ENCODE results near the gene CAMK4.
A peak's percentile ranks its signal among the peaks of the same experiment; 100 is the strongest.

CAMK4 gene

DNA sequence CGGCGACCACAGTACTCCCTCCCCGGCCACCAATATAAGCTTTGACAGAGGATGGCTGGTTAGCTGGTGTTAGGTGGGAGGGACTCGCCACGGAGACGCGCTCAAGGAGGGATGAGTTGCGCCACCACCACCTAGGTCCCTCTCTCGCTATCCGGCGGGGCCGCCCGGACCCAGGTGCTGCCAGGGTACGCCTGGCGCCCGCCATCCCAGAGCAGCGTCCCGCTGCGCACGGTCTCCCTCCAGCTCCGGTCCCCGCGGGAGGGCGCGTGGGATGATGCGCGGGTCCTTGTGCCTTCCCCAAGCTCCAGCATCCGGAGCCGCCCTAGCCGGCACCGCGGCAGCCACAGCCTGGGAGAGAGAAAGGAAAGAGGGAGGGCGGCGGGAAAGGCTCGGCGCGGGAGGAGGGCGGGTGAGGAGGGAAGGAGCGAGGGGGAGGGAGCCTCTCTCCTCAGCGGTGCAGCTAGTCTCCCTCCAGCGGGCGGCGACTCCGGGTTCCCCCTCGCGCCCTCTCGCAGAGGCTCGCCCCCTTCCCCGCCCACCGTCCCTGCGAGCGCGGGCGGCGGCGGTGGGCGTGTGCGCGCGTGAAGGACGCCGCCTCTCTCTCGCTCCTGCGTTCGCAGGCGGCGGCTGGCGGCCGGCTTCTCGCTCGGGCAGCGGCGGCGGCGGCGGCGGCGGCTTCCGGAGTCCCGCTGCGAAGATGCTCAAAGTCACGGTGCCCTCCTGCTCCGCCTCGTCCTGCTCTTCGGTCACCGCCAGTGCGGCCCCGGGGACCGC is at the start of gene CAMK4:
TSS of gene CAMK4 (plus strand) at position 598 of the 774 bp plus-strand sequence. CDS start at position 698, 100 bp downstream.
- peak; percentile 88 for DNase-seq

DNA sequence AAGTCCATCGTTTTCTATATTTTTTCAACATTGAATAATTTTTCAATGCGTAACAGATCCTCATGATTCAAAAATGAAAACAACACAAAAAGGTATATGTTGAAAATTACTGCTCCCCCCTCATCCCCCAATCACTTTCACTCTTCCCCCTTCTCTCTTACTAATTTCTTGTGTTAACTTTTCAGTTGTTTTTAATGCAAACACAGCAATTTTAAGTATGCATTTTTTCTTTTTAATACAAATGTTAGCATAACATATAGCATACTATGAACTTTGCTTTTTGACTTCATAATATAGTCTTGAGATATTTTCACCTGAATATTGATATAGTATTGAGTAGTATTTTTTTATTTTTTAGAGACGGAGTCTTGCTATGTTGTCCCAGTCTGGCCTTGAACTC is 41.1 kb upstream of the CAMK4 start:
- no peak for DNase-seq

DNA sequence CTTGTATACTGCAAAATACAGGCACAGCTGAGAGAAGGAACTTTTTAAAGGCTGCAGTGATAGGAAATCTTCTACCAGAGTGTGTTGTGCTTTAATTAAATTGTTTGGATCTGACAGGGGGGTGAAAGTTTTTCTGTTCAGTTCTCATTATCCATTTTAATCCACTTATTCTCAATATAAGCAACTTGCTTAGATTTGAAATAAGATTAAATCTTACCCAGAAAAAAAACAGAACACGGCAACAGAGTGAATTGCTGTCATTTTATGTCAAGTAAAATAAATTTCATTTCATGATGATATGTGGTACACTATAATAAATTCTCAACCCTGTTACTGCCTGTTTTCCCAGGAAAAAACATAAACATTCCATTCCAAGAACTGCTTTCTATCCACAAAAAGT is 37.1 kb upstream of the CAMK4 start:
- DNase-seq = no peak

DNA sequence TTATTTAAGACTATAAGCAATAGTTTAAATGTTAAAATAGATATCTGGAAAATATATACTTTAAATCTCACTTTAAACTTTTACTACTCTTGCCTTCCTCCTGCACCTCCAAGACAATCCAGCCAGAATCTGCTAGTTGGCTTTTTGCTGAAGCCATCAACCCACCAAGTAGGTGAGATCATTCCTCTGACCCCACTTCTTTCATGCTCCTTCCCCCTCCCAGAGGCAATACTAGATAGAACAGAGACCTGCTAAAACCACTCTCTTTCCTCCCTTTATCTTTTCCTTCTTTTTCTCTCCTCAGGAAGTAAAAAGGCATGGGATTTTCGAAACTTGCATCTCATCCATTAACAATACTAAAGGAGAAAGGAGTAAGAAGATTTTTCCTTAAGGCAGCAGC is 30.1 kb upstream of the CAMK4 start:
- DNase-seq = no peak

DNA sequence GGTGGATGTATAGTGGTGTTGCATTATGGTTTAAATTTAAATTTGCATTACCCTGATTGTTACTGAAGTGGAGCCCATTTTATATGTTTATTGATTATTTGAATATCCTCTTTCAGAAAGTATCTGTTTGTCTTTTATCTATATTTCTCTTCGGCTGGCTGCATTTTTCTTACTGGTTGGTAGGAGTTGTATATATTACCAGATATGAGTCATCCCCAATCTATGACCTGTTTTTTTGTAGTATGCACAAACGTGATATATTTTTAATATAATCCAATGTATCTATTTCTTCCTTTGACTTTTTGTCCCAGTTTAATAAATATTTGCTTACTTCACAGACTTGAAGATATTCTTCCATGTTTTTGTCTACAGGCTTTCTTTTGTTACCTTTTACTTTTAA is 29.3 kb upstream of the CAMK4 start:
- no peak for DNase-seq

DNA sequence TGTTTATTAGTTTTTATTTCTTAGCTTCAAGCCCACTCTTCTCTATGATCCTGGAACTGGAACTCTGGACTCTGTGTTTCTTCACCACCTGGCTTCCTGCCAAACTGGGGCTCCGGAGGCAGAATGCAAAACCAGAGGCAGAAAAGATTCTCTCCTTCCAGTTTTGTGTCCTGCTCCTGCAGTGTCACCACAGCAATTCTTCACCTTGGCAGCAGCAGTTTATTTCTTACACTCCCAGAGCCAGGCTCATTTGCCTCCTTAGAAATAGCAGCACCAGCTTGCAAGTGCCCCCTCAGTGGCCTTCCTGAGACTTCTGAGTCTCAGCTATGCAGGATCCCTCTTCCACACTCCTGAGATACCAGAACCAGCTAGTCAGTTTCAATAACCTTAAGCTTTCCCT is 26.7 kb upstream of the CAMK4 start:
- DNase-seq = no peak

DNA sequence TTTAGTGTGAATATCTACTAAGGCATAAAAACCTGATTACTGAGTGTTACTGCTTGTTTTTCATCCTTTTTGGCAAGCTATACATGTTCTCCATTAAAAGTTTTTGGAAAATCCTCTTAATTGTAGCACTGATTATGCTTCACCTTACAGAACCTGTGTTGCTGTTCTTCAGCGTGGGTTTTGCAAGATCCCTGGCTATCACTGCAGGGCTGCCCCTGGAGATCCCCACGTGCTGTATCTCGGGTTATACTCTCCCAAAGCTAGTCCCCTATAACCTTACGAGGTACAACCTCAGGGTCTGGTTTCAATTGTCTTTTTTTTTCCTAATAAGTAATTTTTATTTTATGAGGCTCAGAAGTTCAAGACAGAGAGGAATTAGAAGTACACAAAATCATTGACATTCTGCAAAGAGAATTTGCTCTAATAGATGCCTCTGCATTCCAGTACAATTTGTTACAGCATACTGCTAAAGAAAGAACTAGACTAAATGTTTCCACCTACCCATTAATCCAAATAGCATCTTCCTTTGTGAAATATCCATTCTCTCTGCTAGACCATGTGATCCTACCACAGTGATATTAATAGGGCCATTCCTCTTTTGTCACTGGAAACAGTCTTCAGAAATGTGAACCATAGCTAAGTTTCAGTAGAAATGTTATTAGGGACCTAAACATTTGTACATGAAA is 25.8 kb upstream of the CAMK4 start:
- no peak for DNase-seq

DNA sequence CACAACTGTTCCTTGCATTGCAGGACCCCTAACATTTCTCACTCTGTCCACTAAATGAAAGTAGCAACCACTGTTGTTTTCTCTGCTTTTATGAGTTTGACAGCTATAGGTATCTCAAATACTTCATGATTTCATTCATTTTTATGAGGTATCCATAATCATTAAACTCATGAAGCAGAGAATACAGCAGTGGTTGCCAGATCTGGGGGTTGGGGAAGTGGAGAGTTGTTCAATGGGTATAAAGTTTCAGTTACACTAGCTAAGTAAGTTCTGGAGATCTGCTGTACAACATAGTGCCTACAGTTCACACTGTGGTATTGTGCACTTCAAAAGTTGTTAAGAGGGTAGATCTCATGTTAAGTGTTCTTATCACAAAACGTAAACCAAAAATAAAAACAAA is 23.4 kb upstream of the CAMK4 start:
- no peak for DNase-seq

DNA sequence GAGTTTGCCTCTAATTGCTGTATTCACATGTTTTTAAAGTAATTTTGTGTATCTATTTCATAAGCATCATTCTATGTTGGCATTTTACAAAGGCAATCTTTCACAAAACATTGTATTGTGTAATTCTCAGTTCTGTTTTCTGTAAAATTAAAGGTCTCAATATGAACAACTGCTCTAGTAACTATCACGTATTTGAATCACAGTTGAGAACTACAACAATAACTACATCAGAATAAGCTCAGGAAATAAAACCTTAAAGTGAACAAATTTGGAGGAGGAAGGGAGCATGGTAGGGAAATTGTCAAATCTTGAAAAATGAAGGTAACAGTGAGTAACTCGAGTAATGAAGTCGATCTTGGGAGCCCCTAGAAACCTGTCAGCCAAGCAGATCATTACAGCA is 22.5 kb upstream of the CAMK4 start:
- DNase-seq = no peak

DNA sequence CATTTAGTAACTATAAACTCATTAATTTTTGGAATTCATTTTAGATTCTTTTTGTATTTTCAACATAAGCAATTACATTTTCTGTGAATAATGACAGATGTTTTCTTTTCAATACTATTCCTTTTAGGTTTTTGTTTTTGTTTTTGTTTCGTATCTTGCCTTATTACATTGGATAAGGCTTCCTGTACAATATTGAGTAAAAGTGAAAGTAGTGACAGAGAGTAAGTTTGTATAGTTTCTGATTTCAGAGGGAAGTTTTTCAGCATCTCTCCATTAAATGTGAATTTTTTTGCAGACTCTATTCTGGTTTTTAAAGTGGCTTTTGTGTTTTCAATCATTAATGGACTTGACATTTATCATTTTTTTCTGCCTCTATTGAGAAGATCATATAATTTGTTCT is 12.8 kb upstream of the CAMK4 start:
- no peak for DNase-seq

DNA sequence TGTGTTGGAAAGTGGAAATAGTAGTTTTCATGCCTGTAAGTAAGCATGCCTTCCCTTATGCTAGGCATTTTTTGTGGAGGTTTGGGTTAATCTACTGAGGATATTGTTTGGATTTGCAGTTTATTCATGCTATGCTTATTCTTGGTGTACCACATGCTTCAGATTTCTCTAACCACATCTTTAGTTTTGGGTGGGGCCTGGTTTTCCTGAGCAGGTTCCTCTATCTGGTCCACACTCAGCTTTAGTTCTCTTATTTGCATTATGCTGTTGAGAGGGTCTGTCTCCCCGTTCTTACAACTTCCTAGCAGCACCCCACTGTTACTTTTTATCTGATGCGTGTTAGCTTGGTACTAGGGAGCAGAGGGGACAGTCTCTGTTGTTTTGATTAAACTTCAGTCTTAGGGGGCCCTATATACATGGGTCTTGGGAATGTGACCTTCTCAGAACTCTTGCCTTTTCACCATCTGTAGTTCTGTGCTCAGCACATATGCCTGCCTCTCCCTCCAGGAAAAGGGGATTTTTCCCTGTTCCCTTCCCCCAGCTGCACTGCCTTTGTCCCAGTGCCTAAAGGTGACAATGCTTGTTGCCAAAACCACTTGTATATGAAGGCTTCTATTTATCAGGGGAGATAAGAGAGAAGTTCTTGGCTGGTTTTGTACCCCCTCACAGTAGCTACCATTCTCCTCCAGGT is 10.0 kb upstream of the CAMK4 start:
- no peak for DNase-seq

DNA sequence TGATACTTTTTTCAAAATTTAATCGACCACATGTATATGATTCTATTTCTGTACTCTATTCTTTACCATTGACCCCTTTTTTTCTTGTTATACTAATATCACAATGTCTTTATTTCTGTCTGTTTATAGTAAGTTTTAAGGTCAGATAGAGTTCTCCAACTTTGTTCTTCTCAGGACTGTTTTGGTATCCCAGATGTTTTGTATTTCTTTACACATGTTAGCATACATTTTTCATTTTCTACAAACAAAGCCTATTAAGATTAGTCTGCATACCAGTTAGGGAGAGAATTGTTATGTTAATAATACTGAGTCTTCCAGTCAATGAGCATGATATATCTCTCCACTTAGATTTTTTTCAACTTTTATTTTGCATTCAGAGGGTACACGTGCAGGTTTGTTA is 8.2 kb upstream of the CAMK4 start:
- DNase-seq = no peak

DNA sequence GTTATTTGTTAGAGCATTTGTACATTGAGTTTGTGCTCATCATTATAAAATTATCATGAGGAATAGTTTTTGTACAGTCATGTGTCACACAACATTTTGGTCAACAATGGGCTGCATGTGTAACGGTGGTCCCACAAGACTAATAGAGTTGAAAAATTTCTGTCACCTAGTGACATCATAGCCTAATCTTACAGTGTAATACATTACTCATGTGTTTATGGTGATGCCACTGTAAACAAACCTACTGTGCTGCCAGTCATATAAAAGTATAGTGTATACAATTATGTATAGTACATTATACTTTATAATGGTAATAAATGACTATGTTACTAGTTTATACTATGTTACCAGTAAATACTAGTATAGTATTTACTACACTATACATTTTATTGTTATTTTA is 3.0 kb upstream of the CAMK4 start:
- no peak for DNase-seq

DNA sequence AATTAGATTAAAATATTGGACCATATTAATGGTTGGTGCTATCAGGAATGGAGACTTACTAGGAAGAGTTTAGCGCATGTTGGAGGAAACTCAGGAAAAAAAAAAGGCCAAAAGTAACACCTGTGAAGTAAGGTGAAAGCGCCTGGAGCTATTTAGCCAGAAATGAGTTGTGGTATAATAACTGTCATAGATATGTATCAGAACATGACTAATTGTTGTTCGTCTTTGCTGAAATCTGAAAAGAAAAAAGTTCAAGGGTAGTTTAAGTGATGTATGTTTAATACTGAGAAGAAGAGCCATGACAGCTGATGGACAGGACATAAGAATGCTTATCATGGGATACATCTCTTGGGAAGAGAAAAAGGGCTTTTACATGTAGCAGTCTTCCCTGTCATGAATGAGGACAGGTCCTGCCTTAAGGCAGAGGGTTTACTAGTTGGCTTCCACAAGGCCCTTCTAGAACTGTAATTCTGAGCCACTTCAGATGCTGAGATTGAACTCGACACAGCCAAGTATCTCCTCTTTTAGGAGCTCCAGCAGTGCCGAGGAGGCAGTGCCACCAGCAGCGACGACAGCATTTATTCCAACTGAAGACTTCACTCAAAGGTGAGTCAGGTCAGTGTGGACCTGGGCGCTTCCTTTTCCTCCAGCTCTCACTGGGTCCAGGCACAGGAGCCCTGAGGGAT is 940 bp upstream of the CAMK4 start:
- no peak for DNase-seq

DNA sequence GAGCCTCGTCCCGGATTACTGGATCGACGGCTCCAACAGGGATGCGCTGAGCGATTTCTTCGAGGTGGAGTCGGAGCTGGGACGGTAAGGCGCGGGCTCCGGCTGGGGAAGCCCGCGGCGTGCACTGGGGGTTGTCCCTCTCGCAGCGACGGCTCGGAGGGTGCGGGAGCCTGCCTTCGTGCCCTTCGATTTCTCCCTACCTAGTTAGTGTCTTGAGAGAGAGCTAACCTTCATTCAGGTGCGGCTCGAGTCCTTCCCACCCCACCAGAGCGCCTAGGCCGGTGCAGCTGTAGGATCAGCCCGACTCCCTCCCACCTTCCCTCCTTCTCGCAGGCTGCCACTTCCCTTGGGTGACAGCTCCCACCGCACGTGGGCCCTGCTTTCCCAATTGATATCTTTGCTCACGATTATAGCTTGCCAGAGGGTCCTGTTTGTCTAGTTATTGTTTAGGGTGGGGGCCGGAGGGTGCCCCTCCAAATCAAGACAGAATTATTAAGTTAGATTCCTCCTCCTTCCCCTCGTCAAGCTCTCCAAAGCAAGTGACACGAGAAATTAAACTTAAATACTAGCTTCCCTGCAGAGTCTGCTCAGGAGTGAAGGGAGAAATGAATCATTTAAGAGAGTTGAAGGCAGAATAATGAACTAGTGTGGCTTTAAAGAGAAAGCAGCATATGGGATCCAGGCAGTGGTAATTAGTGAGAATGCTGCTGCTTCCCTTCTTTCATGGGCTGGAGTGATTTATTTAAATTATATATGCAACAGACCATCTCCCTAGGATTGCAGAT is 569 bp downstream of the CAMK4 start:
- DNase-seq = peak; percentile 50

DNA sequence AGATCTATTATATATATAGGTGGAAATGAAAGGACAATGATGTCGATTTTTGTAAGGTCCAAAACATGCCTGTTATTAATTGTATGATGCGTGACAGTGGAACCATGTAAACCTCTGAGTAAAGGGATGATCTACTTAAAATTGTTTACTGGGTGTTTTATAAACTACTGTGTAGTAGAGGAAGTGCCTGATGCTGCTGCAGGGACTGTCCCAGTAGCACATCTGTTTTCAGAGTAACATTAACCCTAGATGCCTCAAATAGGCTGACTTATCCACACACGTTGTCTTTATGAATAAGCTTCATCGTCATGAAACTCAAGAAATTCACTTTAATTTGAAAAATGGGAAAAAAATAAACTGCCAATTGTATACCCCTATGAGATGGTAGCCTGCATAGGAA is 1.7 kb downstream of the CAMK4 start:
- no peak for DNase-seq

DNA sequence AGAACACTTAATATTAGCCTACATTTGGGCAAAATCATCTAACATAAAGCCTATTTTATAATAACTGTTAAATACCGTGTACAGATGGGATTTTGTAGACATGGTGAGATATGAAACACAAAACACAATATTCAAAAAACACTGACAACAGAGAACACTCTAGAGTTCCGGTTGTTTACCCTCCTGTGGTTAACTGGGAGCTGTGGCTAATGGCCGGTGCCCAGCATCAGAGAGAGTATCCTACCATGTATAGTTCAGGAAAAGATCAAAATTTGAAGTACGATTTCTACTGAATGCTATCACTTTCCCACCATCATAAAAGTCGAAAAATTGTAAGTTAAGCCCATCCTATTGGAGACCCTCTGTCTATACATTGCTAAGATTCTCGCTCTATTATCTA is 2.4 kb downstream of the CAMK4 start:
- no peak for DNase-seq

DNA sequence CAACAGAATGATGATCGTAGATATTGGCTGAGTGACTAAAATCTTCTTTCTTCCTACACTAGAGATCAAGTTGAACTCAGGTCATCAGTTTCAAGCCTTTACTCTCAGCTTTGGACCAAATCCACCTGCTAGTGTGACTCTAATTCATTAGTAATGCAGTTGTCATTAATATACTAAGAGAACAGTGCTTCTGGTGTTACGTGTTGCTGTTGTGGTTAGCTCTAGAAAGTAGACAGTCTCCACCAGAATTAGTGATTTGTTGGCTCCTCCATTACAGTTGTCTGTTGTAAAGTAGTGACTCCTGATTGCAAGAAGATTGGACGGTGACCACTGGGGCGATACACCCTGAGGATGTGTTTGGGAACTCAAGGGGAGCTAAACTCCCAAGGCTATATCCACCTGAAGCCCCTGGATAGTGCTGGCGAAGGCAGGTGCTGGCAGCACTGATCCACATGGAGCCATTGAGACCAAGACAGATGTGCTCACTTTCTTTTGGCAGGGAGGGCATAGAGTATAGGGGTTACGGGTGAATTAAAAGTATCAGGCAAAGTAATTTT is 3.1 kb downstream of the CAMK4 start:
- DNase-seq = no peak

DNA sequence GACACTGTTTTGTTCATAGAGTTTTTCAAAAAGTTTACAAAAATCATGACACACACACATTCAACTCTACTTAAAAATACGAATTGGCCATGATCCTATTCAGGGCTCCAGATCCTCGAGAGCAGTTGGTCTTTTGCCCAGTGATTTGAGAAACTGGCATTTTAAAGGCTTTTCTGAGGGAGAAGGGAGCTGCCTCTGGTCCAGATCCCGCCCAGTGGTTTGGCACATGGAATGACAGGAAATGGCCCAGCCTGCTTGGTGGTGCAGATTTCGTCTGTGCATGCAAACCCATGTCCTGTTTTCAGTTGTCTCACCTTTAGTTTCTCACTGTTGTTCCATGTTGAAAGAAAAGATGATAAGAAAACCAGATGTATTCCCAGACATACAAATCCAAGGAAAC is 3.6 kb downstream of the CAMK4 start:
- DNase-seq = peak; percentile 60

DNA sequence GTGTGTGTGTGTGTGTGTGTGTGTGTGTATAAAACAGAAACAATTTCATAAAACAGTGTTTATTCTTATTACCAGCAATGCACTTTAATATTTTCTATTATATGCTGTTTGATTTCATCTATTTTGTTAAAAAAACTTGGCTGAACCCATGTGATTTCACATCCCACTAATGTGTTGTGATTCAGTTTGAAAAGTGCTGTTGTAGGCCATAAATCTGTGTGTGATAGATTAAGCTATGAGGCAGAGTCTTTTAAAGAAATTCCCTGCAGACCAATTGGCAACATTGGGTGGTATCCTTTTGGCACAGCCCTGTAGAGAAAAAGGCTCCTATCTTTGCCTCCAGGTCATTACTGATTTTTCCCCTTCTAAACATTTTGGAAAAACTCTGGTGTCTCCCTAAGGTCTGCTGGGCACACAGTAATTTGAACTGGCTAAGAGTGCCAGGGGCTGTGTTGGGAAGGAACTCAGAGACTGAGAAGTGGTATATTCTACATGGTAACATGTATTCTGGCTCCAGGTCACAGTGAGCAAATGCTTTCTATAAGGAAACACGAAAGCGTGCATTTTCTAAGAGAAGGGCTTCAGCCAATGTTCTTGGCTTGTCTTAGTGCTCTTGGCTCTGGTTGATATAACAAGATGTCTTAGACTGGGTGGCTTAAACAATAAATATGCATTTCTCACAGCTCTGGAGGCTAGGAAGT is 4.5 kb downstream of the CAMK4 start:
- no peak for DNase-seq

DNA sequence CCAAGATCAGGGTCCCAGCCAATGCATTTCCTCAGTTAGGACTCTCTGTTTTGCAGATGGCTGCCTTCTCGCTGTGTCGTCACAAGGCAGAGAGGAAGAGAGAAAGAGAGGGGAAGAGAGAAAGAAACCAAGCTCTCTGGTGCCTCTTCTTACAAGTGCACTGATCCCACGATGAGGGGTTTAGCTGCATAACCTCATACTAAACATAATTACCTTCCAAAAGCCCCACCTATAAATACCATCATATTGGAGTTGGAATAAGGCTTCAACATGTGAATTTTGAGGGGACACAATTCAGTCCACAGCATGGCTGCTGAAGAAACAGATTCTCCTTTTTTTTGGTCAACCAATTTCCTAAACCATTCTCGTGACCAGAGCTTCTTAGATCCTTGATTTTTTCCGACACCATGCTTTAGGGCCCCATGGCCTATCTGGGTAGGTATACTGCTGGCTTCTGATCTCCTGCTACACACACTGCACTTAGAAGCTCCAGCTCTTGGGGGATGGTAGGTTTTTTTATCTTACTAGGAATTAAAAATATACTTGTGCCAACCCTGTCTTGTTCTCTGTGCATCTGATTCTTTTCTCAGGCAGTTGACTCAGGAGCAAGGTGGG is 5.1 kb downstream of the CAMK4 start:
- DNase-seq = no peak

Measured in right forelimb (tissue), 1 donor.